ENCODE data around the gene SOD2. TPM values are rescaled to one million over a fixed set of nuclear protein-coding genes. Genes with fewer than 3 reads are reported as not detected.
"Not testable (repeated sequence)": the region's sequence is repeated elsewhere in the genome, so short reads cannot be mapped to it uniquely, and the experiment has no call there.

Gene SOD2
- total RNA-seq, 4 donors from 2014 or later: 159 to 173 (median 167) TPM

DNA sequence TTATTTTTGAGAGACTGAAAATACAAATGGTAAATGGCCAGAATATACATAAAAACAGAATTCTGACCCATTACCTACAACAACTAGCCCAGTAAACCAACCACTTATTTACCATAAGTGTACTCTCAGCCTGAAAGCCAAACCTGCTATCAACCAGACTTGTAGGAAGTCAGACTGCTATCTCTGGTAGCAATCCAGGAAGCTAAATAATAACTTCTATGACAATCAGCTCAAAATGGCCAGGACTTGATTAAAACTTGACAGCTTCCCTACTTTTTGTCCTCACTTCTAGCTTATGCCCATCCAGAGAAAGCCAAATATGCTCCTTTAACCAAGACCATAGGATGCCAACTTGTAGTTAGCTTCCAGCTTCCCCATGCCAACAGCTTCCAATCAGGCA, 29.6 kb upstream of the SOD2 start:
- DNase-seq (ENCODE audit: low spot score in 2 of 2): no peak
- Histone ChIP-seq H3K27me3 (no peaks in the 10 kb centered on the region), H3K9me3 (no peaks in the 10 kb centered on the region), H3K4me1 (peaks cover 35% of the 10 kb centered on the region), H3K4me3 (no peak overlapping the region), H3K36me3 (no peaks in the 10 kb centered on the region), H3K27ac (no peak overlapping the region)
- TF ChIP-seq, protein P1, sequence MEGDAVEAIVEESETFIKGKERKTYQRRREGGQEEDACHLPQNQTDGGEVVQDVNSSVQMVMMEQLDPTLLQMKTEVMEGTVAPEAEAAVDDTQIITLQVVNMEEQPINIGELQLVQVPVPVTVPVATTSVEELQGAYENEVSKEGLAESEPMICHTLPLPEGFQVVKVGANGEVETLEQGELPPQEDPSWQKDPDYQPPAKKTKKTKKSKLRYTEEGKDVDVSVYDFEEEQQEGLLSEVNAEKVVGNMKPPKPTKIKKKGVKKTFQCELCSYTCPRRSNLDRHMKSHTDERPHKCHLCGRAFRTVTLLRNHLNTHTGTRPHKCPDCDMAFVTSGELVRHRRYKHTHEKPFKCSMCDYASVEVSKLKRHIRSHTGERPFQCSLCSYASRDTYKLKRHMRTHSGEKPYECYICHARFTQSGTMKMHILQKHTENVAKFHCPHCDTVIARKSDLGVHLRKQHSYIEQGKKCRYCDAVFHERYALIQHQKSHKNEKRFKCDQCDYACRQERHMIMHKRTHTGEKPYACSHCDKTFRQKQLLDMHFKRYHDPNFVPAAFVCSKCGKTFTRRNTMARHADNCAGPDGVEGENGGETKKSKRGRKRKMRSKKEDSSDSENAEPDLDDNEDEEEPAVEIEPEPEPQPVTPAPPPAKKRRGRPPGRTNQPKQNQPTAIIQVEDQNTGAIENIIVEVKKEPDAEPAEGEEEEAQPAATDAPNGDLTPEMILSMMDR (IDR thresholded peaks at IDR 0.05): no peak
- TF ChIP-seq POLR2A (IDR thresholded peaks at IDR 0.05) (no peak), EP300 (IDR thresholded peaks at IDR 0.05) (no peak), POLR2AphosphoS5 (IDR thresholded peaks at IDR 0.05) (no peak)

DNA sequence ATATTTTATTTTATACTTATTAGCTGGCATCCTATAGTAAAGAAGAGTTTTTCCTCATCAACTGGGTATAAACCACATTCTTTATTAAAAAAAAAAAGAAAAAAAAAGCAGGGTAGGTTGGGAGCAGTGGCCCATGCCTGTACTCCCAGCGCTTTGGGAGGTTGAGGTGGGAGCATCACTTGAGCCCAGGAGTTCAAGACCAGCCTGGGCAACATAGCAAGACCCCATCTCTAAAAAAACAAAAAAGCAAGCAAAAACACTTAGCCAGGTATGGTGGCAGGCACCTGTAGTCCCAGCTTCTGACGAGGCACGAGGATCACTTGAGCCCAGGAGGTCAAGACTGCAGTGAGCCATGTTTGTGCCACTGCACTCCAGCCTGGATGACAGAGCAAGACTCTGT, 28.9 kb upstream of the SOD2 start:
- H3K4me1 ChIP-seq: peaks cover 42% of the 10 kb centered on the region
- 94% methylated on average over 3 of the region's 3 CpGs for WGBS
- H3K4me3 ChIP-seq: not testable (repeated sequence)

DNA sequence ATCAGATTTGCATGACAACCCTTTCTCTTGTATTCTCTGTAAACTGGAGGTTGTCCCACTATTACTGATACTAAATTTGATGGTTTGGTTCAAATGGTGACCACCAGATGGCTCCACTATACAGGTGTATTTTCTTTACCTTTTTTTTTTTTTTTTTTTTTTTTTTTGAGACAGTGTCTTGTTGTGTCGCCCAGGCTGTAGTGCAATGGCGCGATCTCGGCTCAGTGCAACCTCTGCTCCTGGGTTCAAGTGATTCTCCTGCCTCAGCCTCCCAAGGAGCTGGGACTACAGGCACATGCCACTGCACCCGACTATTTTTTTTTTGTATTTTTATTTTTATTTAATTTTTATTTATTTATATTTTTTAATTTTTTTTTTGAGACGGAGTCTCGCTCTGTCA, 27.7 kb upstream of the SOD2 start:
- H3K27me3 ChIP-seq: no peaks in the 10 kb centered on the region
- no peaks in the 10 kb centered on the region for H3K36me3 ChIP-seq
- no peak overlapping the region for H3K4me3 ChIP-seq
- H3K27ac ChIP-seq: no peak overlapping the region
- H3K4me1 ChIP-seq: peaks cover 46% of the 10 kb centered on the region
- DNase-seq (ENCODE audit: low spot score in 2 of 2): no peak
- WGBS: 66% methylated on average over 7 of the region's 7 CpGs
- no peaks in the 10 kb centered on the region for H3K9me3 ChIP-seq
- TF ChIP-seq POLR2AphosphoS5 (IDR thresholded peaks at IDR 0.05) (no peak), POLR2A (IDR thresholded peaks at IDR 0.05) (no peak), EP300 (IDR thresholded peaks at IDR 0.05) (no peak)
- TF ChIP-seq, protein P1 (IDR thresholded peaks at IDR 0.05): no peak

More for the DNA sequence above, 28.9 kb upstream of the SOD2 start:
- H3K27ac ChIP-seq; DNase-seq (ENCODE audit: low spot score in 2 of 2); H3K36me3 ChIP-seq; H3K9me3 ChIP-seq; H3K27me3 ChIP-seq: not testable (repeated sequence)

DNA sequence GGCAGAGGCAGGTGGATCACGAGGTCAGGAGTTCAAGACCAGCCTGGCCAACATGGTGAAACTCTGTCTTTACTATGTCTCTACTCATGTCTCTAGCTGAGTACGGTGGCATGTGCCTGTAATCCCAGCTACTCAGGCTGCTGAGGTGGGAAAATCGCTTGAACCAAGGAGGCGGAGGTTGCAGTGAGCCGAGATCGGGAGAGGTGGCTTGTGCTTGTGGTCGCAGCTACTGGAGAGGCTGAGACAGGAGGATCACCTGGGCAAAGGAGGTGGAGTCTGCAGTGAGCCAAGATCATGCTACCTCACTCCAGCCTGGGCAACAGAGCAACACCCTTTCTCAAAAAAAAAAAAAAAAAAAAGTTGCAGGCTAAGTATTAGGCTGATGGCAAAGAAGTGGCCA, 26.2 kb upstream of the SOD2 start:
- Histone ChIP-seq H3K27me3 (no peaks in the 10 kb centered on the region), H3K36me3 (no peaks in the 10 kb centered on the region), H3K4me3 (no peak overlapping the region), H3K9me3 (no peaks in the 10 kb centered on the region), H3K4me1 (peaks cover 51% of the 10 kb centered on the region), H3K27ac (no peak overlapping the region)
- DNase-seq (ENCODE audit: low spot score in 2 of 2): no peak
- 91% methylated on average over 7 of the region's 7 CpGs for WGBS
- no peak for TF ChIP-seq POLR2AphosphoS5 (IDR thresholded peaks at IDR 0.05)
- TF ChIP-seq, protein P1 (IDR thresholded peaks at IDR 0.05): no peak
- no peak for TF ChIP-seq POLR2A (IDR thresholded peaks at IDR 0.05)
- TF ChIP-seq EP300 (IDR thresholded peaks at IDR 0.05): no peak

DNA sequence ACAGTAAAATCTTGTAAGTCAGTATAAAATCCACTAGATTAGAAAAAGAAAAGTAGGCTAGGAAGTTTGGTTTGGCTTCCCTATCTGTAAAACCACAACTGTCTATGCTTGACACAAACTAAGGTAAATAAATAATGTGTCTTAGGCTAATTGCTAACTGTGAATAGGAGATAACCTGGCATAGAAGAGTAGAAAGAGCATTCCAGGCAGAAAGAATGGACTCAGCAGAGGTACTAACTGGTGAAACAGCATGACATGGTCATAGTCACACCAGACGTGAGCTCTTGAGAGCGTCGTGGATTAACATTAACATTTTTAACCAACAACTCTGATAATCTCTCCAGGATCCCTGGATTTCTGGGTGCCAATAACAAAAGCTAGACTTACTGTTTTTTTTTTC, 25.6 kb upstream of the SOD2 start:
- Histone ChIP-seq H3K4me1 (peaks cover 52% of the 10 kb centered on the region), H3K36me3 (no peaks in the 10 kb centered on the region), H3K27ac (no peak overlapping the region), H3K27me3 (no peaks in the 10 kb centered on the region), H3K4me3 (no peak overlapping the region), H3K9me3 (no peaks in the 10 kb centered on the region)
- DNase-seq (ENCODE audit: low spot score in 2 of 2): no peak
- no peak for TF ChIP-seq POLR2A (IDR thresholded peaks at IDR 0.05)
- TF ChIP-seq, protein P1 (IDR thresholded peaks at IDR 0.05): no peak
- no peak for TF ChIP-seq POLR2AphosphoS5 (IDR thresholded peaks at IDR 0.05)
- no peak for TF ChIP-seq EP300 (IDR thresholded peaks at IDR 0.05)
- 74% methylated on average over 3 of the region's 3 CpGs for WGBS
